NK-92 (cell line): Measurements from ENCODE around the gene PLCB1.
"Not testable (repeated sequence)": the region's sequence is repeated elsewhere in the genome, so short reads cannot be mapped to it uniquely, and the experiment has no call there.

Experiments
- DNase-seq: peaks from one replicate; lab custom pipeline; 2025; ENCODE audit not compliant: unreplicated experiment; lab: John Stamatoyannopoulos, UW

The PLCB1 gene

GRCh38 chr20:8330319-8330784 lies 198.3 kb downstream of the PLCB1 start:
- DNase-seq = no peak

GRCh38 chr20:8330785-8331695 lies 199.0 kb downstream of the PLCB1 start:
- DNase-seq = no peak

DNA sequence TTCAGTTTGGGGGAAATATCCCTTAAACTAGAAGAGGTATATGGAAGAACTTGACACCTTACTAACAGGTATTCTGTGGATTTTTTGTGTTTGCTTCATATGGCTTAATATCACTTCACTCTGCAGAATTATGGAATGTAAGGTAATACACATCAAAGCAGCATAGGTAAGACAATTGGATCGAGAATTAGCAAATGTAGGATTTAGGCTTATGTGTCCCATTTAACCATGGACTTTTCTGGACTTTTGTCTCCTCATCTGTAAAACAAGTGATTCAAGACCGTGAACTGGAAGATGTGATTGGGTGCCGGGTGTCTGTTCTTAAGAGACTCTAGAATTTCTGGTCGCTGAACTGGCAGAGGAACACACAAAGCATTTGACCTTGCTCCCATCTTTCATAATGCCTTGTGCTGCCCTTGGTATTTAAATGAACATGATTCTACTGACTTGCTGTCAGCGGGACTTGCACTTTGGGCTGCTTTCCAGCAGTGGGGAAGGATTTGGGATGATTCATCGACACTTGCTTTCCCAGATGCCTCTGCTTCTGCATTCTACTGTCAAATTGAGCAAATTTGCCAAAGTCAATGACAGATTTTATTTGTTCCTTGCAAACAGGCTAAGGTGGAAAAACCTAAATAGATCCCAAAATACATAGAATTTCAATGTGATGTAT lies 199.8 kb downstream of the PLCB1 start:
- no peak for DNase-seq

GRCh38 chr20:8334641-8335040 lies 202.6 kb downstream of the PLCB1 start:
- DNase-seq = no peak

GRCh38 chr20:8335059-8335458 lies 203.0 kb downstream of the PLCB1 start:
- no peak for DNase-seq

DNA sequence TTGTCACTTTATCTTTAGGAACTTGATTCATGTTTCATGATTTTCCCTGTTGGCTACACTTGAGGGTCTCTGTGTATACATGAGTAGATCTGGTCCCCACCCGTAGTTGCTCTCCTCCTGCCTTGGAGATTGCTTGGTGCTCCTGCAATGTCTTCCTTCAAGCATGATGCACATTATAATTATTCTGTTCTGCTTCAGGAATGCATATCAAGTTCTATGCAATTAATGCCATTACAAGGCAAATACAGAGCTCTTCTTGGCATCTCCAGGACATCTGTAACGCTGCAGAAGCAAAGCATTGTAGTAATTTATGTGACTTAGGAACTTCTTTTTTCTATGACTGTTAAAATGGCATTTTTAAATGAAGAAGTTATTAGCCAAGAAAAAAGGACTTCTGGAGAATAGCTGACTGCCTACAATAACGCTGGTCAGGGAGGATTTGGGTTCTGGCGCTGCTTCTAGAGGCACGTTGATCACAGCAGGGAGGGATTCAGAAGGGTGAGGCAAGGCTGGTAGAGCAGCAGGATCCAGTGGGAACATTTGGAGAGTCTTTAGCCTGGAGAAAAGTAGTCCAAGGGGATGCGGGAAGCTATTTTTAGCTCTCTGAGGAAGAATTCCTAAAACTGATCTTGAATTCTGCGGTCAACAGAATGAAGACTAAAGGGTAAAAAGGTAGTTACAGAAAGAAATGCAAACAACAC lies 203.6 kb downstream of the PLCB1 start:
- DNase-seq = no peak

DNA sequence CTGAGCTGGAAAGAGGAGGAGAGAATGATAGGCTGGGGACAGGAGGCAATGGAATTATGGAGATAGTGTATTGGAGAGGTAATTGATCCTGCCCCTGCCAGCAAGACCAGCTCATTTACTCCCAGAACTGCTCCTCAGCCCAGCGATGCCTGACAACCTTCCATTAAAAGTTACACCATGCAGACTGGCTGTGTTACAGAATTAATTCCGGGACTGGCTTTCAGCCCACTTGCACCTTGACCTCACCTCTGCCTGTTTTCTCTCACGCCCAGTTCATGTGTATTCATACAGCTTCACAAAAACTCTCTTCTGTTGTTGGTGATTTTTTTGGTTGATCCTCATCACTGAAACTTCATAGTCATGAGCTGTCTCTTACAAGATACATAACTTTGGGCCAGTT lies 207.3 kb downstream of the PLCB1 start:
- no peak for DNase-seq

GRCh38 chr20:8342391-8342790 lies 210.3 kb downstream of the PLCB1 start:
- no peak for DNase-seq

DNA sequence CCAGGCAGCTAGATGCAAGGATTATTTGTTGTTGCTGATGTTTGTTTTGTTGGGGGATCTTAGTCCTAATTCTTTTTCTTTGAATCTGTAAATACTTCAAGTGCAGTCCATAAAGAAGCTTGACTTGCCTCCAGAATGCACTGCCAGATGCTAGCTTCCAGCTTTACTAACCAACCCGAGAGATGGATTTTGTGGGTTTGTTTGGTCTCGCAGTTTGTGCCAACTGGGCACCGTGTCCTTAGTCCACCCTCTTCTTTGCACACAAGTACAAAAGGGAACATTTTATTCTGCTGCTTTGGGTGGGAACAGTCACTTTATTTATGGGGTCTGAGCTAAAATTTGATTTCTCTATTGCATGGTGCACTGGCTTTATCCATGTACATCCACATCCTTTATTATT lies 212.0 kb downstream of the PLCB1 start:
- DNase-seq = no peak

DNA sequence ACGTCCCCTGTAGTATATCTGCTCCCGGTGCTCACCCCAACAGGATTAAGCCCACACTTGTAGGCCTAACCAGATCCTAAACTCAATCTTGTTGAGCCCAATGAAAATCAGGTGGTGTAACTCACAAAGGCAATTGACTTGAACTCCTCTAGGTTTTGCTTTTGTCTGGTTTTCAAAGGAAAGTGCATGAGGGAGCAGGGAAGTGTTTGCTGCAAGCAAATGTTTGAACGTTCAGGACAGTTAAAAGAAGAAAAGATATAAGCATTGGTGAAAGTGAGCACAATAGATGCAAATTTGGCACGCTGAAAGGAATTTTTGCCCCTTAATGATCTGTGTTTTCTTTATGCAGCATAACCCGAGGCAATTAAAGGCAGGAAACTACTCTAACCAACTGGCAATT lies 212.6 kb downstream of the PLCB1 start:
- no peak for DNase-seq

GRCh38 chr20:8346700-8347270 lies 214.7 kb downstream of the PLCB1 start:
- DNase-seq = no peak

DNA sequence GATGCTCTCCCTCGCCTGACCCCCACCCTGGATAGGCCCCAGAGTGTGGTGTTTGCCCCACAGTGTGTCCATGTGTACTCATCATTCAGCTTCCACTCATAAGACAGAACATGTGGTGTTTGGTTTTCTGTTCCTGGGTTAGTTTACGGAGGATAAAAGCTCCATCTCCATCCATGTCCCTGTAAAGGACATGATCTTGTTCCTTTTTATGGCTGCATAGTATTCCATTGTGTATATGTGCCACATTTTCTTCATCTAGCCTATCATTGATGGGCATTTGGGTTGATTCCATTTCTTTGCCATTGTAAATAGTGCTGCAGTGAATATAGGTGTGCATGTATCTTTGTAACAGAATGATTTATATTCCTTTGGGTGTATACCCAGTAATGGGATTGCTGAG lies 218.2 kb downstream of the PLCB1 start:
- not testable (repeated sequence) for DNase-seq

DNA sequence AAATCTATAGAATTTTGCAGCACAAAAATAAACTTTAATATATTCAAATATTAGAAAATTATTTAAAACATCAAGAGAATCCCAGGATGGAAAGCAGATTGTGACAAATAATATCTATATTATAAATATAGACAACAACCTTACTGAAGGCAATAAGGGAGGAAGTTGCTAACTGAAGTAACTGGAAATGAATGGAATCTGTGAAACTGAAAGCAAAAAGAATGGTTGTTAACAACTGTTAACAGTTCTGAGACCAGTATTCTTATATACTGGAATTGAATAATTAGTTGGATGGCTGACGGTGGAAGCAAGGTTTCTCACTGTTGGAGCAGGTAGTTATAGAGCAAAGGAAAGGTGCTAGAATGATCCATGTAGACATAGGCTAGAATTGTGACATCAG lies 220.4 kb downstream of the PLCB1 start:
- no peak for DNase-seq

DNA sequence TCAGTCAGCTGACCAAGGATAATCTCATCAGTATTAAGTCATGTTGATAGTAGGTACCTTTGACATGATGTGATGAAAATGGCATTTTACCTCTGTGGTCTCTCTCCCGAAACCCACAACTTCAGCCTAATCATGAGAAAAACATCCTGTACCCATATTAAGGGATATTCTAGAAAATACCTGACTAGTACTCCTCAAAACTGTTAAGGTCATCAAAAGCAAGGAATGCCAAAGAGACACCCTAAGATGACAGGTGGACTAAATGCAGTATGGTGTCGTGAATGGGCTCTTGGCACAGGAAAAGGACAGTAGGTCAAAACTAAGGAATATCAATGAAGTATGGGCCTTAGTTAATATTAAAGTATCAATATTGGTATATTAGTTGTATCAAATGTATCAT lies 221.4 kb downstream of the PLCB1 start:
- DNase-seq = no peak

DNA sequence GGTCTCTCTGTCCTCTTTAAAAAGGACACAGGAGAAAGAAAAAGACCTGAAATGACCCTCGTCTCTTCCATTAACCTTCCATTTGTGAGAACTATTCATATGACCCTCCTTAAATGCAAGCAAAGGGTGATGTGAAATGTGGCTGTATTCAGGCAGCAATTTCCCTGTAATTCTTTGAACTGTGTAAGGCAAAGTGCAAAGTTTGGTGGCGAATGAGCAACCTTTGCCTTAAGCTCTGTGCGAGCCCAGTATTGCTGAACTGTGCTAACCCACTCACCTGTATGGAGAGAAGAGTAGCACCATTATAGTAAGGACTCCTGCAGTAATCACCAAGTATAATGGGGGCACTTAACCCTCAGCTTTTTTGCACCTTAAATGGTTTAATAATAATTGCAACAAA lies 223.4 kb downstream of the PLCB1 start:
- DNase-seq = no peak

DNA sequence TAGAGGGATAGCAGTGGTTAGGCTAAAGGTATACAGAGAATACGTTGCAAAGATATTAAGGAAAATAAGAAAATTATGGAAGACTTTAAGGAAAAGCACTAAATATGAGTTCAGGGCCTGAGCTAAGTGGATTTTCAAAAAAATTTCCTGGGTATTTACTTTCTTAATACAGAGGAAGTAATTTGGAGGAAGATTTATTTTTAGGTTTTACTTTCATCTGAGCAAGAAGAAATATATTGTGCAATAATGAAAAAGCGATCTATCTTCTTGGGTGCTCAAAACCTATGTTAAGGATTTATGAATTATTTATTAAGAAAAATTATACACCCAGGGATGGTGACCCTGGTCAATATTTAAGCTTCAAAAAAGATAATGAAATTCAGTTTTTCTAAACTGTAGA lies 224.7 kb downstream of the PLCB1 start:
- no peak for DNase-seq

GRCh38 chr20:8357703-8358102 lies 225.6 kb downstream of the PLCB1 start:
- DNase-seq = no peak

GRCh38 chr20:8360035-8360434 lies 228.0 kb downstream of the PLCB1 start:
- DNase-seq = no peak

GRCh38 chr20:8361006-8361652 lies 229.1 kb downstream of the PLCB1 start:
- no peak for DNase-seq

DNA sequence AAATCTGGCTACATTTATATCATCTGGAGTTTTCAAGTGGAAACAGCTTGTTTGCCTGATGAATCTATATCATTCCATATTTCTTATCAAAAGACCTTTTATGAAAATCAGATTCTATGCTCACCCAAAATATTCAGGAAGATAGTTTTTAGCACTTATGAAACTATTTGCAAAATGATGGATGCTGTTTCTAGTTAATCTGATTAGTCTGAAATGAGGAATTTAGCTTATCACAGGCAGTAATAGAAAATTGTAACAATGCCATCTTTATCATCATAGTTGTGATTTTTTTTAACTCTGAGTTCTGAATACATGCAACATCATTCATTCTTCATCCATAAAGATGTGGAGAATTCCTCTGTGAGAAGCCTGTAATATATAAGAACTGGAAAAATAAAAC lies 229.7 kb downstream of the PLCB1 start:
- no peak for DNase-seq

GRCh38 chr20:8362457-8362856 lies 230.4 kb downstream of the PLCB1 start:
- no peak for DNase-seq
